Calu3 (cell line): Measurements from ENCODE around the gene GARIN5A. TPM values are rescaled to one million over a fixed set of nuclear protein-coding genes. Genes with fewer than 3 reads are reported as not detected.
A peak's percentile ranks its signal among the peaks of the same experiment; 100 is the strongest.

Experiments
- BruUV-seq: library from RNA; stranded (reverse); fragments of 400-500 nt; replicated peaks from 2 replicates; lab custom pipeline; 2021; lab: Mats Ljungman, UMichigan
- CTCF ChIA-PET: fragments of 300-600 bp; sonication (Branson Sonifier 250); formaldehyde crosslinking; loops from one replicate; lab custom pipeline; 2022; ENCODE audit warnings: antibody characterized with exemption; lab: Charles Lee
- DNase-seq: peaks from one replicate; pipeline ENCODE4 v3.0.0; 2022
- H3K27ac Mint-ChIP-seq: one replicate; pipeline ENCODE4 v1.8.0; 2022; ENCODE audit warnings: mixed read lengths; ENCODE audit not compliant: unreplicated experiment
- H3K27me3 Mint-ChIP-seq: one replicate; pipeline ENCODE4 v1.8.0; 2022; ENCODE audit warnings: mixed read lengths; ENCODE audit not compliant: unreplicated experiment
- H3K36me3 Mint-ChIP-seq: one replicate; pipeline ENCODE4 v1.8.0; 2022; ENCODE audit warnings: mild to moderate bottlenecking, moderate library complexity, mixed read lengths; ENCODE audit not compliant: insufficient read depth, unreplicated experiment
- H3K4me1 Mint-ChIP-seq: one replicate; pipeline ENCODE4 v1.8.0; 2022; ENCODE audit warnings: mild to moderate bottlenecking, low read depth, mixed read lengths; ENCODE audit not compliant: unreplicated experiment
- H3K4me3 Mint-ChIP-seq: one replicate; pipeline ENCODE4 v1.8.0; 2022; ENCODE audit warnings: mild to moderate bottlenecking, low read depth, moderate library complexity, mixed read lengths; ENCODE audit not compliant: unreplicated experiment
- H3K9me3 Mint-ChIP-seq: one replicate; pipeline ENCODE4 v1.8.0; 2022; ENCODE audit warnings: low read depth, mixed read lengths; ENCODE audit not compliant: unreplicated experiment
- CTCF ChIP-seq: fragments of 200-600 bp; IDR thresholded peaks from one replicate; pipeline ENCODE4 v1.8.0; 2022; ENCODE audit warnings: antibody characterized with exemption; ENCODE audit not compliant: unreplicated experiment
- intact Hi-C: fragments of 100-400 bp; cut with micrococcal nuclease; formaldehyde crosslinking; loops from one replicate; pipeline ENCODE4 v1.10.0; 2022; ENCODE audit not compliant: unreplicated experiment
- total RNA-seq: library from RNA; stranded (reverse); gene quantifications from 2 replicates; pipeline ENCODE4 v1.2.3, GENCODE V29; 2022

The GARIN5A gene
- total RNA-seq, 1 experiment from 2014 or later, result 6.0 TPM

DNA sequence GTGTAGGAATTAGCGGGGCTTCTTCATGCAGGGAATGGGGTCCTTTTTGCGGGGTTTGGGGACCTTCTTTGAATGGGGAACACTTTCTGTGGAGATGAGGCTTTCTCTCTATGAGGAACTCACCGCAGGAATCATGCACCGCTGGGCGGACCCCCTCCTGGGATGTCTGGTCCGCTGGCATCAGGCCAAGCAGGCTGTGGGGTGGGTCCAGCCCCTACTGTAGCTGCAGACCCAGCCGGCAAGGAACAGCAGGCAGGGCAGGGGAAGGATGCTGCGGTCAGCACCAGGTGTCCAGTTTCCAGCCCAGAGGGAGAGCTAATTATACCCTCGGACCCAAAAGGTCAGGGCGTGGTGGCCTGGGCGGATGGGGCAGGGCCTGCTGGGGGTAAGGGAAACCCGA lies 42.1 kb downstream of the GARIN5A start:
- Mint-ChIP-seq H3K4me1 (no peaks in the 10 kb centered on the region), H3K4me3 (no peak overlapping the region), H3K36me3 (peaks cover 27% of the 10 kb centered on the region), H3K27me3 (peaks cover 97% of the 10 kb centered on the region), H3K27ac (no peak overlapping the region), H3K9me3 (no peaks in the 10 kb centered on the region)
- intact Hi-C loops, result no loop called here
- TF ChIP-seq CTCF, result no peak
- CTCF ChIA-PET, result no interaction called here
- no TSS peak for BruUV-seq
- DNase-seq, result no peak

- Mint-ChIP-seq H3K27ac (peak overlapping the region; percentile 20), H3K27me3 (peaks cover 92% of the 10 kb centered on the region), H3K4me3 (peak overlapping the region; percentile 75), H3K36me3 (peaks cover 27% of the 10 kb centered on the region), H3K4me1 (no peaks in the 10 kb centered on the region), H3K9me3 (no peaks in the 10 kb centered on the region)
- no TSS peak for BruUV-seq
- DNase-seq, result no peak
- intact Hi-C loops, result no loop called here
- TF ChIP-seq CTCF, result no peak
- CTCF ChIA-PET, result no interaction called here
Observed at GRCh38 chr19:50433201-50434180, 43.2 kb downstream of the GARIN5A start.

GRCh38 chr19:50432221-50433028 lies 44.2 kb downstream of the GARIN5A start, which contains the start of gene MYBPC2:
MYBPC2 (plus strand) TSS chr19:50432892; CDS start chr19:50432954, 62 bp downstream.
- Mint-ChIP-seq H3K27me3 (peaks cover 81% of the 10 kb centered on the region), H3K4me1 (no peaks in the 10 kb centered on the region), H3K36me3 (peaks cover 27% of the 10 kb centered on the region), H3K9me3 (no peaks in the 10 kb centered on the region), H3K27ac (peak within 1 kb of the TSS; percentile 87), H3K4me3 (peak within 1 kb of the TSS; percentile 75)
- CTCF ChIA-PET, result no interaction called here
- TF ChIP-seq CTCF, result no peak
- DNase-seq, result peak; percentile 24
- BruUV-seq, result no TSS peak
- intact Hi-C loops, result no loop called here

DNA sequence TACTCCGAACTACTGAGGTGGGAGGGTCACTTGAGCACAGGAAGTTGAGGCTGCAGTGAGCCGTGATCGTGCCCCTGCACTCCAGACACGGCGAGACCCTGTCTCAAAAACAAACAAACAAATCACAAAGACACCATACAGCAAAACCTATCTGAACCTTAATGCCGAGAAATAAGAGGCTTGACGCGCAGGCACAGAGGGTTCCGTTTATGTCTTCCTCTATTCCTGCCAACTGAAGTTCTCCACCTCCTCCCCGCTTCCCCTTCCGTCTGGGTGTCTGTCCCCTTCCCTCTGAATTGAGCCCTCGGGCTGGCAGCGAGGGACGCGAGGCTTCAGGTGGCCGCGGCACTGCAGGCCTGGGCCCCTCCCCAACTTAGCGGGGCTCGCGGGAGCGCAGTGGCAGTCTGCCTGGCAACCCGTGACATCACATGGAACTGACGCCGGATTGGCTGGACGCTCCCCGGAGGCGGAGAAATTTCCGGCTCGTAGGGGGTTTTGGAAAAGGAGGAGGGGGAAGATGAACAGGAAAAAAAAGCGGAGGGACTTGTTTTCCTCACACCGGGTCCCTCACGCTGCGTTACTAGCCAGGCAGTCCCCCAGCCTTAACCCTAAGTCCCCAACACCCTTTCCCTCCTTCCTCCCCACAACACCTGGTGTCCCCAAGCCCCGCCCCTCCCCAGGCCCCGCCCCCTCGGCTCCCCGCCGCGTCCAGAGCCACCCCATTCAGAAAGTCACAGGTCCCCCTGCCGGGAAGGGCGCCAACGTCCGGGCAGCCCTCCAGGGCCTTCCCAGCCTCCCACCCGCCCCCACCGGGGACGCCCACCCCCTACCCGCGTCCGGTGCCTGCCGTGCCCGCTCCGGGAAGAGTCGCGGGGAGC lies 45.1 kb downstream of the GARIN5A start:
- H3K4me1 Mint-ChIP-seq, result no peaks in the 10 kb centered on the region
- H3K4me3 Mint-ChIP-seq, result peak overlapping the region; percentile 75
- CTCF ChIA-PET, result no interaction called here
- DNase-seq, result peak; percentile 91
- intact Hi-C loops, result no loop called here
- TF ChIP-seq CTCF, result no peak
- BruUV-seq, result no TSS peak
- peaks cover 27% of the 10 kb centered on the region for H3K36me3 Mint-ChIP-seq
- H3K9me3 Mint-ChIP-seq, result no peaks in the 10 kb centered on the region
- H3K27me3 Mint-ChIP-seq, result peaks cover 73% of the 10 kb centered on the region
- peak overlapping the region; percentile 87 for H3K27ac Mint-ChIP-seq
